HTR-8/SVneo (cell line): ENCODE data around the gene ANKRD9.
"Not testable (repeated sequence)": the region's sequence is repeated elsewhere in the genome, so short reads cannot be mapped to it uniquely, and the experiment has no call there.

Experiments
- DNase-seq: peaks from one replicate; pipeline ENCODE4 v3.0.0; 2011; ENCODE audit warnings: low spot score, mixed read lengths; ENCODE audit not compliant: insufficient read length
- FAIRE-seq: peaks from 2 replicates; lab custom pipeline; 2011; peaks lifted over from hg19 to GRCh38; lab: Jason Lieb, UNC

ANKRD9 gene, protein sequence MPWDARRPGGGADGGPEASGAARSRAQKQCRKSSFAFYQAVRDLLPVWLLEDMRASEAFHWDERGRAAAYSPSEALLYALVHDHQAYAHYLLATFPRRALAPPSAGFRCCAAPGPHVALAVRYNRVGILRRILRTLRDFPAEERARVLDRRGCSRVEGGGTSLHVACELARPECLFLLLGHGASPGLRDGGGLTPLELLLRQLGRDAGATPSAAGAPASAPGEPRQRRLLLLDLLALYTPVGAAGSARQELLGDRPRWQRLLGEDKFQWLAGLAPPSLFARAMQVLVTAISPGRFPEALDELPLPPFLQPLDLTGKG

DNA sequence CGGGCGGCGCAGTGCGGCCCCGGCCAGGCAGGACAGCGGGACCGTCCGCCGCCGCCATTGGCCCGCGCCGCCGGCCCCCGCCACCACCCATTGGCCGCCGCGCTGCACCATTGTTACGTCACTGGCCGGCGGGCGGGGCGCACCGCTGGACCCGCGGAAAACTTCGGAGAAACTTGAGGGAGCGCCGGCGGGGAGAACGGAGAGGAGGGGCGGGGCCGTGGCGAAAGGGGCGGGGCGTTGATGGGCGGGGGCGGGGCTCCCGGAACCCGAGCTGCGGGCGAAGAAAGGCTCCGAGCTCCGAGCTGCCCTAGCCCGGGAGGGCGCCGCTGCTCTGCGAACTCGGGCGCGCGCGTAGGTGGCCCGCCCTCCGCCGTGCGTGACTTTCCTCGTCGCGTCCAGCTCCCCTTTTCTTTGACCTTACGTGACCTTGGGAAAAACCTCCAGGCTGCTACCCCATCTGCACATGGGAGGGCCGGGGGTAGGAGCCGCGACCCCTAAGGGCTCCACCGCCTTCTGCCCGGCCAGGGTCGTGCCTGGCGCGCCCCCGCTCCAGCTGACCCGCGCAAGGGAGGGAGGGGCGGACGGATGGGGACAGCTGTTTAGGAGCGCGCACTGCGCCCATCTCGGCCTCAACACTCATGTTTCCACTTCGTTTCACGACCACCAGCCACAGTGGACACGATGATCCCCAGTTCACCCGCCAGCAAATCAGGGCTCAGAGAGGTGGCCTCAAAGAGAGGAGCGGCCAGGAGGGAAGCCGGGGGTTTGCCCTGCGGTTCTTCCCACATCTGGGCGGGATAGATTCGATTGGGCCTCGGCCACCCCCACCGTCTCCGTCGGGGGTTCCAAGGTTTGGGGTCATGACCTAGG lies at the start of gene ANKRD9:
ANKRD9 (minus strand) TSS at position 31 of the 870 bp plus-strand sequence. CDS start 1,887 bp downstream, outside the sequence.
- FAIRE-seq (peak; percentile 97), DNase-seq (peak; percentile 95)

DNA sequence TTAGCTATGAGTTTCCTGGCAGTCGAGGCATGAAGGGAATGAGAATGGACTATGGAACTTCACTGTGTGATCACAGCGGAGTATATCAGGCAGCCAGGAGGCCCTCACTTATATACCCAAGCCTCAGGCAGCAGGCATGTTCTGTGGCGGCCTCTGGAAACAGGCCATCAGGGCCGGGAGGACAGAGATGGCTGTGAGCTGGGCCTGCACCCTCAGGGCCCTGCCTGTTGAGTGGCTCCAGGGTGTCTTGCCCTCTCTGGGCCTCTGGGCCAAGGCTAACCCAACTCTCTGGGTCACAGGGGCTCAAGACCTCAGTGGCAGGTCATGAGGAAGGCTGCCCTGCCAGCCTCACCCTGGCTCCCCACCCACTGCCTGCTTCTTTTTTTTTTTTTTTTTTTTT lies 49.0 kb upstream of the ANKRD9 start:
- FAIRE-seq (no peak), DNase-seq (no peak)

DNA sequence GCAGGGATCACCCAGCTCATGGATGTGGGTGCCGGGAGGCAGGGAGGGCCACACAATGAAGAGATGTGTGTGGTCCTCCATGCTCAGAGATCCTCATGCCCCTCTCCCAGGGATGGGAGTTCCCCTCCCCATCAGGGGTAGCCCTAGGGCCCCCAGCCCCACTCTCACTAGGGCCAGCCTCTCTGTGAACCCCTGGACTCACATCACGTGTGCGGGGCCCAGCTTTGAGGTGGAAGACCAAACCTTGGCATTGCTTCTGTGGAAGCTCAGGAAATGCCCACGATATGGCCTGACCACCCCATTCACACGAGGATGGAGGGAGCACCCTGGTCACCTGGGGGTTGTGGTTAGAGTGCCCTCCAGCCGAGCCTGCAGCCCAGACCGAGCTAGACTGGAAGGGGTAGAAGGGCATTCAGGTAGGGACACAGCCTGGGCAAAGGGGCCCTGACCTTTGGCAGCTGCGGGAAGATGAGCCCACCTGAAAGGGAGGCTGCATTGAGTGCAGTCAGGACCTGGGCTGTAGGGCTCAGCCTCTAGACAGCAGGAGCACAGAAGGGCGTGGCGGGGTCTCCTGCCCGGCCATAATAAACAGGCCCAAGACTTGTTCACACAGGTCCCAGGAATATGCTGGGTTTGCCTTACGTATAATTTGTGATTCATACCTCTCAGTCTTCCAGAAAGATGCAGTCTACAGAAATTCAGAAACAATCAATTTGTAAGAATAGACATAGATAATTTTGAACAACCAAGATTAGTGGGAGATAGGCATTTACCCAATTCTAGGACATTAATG lies 48.1 kb upstream of the ANKRD9 start:
- FAIRE-seq: no peak
- DNase-seq: no peak

DNA sequence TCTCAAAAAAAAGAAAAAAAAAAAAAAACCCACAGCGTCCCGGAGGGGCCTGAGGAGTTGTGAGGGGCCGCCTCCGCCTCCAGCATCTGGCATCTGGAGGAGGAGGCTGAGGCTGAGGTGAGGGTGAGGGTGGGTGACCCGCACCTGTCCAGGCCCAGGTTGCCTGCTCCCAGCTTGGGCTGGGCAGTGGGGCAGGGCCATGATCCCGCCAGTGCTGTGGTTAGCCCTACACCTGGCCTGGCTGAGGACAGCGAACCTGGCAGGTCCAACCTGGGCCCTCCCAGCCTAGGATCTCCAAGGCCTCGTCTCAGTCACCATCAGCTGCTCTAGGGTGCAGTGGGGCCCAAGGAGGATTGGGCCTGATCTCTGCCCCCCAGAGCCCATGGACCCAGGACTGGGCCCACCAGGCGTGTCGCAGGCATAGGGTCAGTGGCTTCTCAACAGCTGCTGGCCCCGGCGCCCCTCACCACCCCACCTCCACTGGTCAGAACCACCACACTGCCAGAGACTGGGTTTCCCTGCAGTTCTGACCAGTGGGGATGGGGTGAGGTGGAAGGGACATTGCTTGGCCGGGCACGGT lies 46.6 kb upstream of the ANKRD9 start:
- FAIRE-seq (no peak), DNase-seq (no peak)

DNA sequence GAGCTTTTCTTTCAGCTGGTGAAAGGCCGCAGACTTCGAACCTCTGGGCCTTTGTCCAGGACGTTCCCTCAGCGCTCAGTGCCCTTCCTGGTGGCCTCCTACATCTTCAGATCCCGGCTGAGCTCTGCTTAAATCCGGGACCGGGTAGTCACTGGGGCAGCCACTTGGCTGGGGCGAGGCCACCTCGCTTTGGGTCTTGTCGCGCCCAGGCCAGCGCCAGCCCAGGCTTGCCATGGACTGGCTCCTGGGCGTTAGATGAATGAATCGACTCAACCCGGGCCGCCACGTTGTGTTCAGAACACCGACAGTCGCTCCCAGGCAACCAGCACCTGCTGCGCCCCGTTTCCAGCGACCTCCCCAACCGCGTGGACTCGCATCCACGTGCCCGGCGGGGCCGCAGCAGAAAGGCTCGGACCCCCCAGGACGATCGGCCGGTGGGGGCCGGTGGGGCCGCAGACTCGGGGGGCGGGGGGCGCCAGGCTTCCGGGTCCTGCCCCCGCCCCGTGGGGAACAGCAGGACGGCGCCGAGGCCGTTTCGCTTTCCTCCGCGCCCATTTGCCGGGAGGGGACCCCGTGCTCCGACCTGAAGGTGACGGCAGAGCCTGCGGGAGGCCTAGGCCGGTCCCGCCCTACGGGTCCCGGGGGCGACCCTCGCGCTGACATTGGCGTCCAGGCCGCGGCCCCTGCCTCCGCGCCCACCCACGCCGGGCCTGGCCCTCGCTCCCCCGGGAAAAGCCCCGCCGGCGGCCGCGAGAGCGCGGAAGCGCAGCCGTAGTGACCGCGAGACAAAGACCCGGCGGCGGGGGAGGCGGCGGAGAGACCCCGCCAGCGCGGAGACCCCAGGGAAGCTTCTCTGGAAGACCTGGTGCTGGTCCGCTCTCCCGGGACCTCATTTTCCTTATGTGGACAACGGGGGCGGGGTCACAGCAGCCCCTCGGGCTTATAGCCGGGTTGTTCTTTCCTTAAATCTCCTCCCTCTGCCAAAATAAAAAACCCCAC lies 45.5 kb upstream of the ANKRD9 start:
- FAIRE-seq (no peak), DNase-seq (no peak)

DNA sequence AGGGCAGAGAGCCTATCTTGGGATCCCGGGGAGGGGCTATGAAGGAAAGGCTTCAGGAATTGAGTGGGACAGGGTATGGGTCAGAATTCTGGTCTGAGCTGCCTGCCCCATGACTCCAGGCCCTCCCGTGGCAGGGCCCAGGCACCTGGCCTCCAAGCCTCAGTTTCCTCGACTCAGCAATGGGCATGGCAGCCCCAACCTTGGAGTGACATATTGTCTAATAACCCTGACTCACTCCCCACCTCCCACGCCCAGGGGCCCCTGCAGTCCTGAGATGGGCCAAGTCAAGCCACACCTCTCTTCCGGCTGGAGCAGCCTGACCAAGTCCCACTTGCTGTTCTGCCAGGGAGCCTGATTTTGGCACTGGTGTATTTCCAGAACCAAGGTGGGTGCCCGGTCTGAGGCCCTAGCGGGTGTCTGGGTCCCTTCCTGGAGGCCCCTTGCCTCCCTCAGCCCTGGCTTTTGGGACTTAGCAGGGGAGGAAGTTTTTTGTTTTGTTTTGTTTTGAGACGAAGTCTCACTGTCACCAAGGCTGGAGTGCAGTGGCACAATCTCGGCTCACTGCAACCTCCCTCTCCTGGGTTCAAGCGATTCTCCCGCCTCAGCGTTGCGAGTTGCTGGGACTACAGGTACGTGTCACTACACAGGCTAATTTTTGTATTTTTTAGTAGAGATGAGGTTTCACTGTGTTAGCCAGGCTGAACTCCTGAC lies 42.6 kb upstream of the ANKRD9 start:
- DNase-seq: peak; percentile 56
- FAIRE-seq: no peak

DNA sequence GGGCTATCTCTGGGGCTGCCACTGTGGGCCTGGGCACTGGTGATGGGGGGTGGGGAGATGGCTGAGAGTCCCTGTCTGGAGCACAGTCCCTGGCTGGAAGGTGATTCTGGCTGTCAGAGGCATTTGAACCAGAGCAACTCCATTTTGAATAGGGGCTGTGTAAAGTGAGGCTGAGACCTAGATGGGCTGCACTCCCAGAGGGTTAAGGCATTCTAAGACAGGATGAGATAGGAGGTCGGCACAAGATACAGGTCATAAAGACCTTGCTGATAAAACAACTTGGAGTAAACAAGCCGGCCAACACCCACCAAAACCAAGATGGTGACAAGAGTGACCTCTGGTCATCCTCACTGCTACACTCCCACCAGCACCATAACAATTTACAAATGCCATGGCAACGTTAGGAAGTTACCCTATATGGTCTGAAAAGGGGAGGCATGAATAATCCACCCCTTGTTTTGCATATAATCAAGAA lies 41.4 kb upstream of the ANKRD9 start:
- DNase-seq, FAIRE-seq: not testable (repeated sequence)

DNA sequence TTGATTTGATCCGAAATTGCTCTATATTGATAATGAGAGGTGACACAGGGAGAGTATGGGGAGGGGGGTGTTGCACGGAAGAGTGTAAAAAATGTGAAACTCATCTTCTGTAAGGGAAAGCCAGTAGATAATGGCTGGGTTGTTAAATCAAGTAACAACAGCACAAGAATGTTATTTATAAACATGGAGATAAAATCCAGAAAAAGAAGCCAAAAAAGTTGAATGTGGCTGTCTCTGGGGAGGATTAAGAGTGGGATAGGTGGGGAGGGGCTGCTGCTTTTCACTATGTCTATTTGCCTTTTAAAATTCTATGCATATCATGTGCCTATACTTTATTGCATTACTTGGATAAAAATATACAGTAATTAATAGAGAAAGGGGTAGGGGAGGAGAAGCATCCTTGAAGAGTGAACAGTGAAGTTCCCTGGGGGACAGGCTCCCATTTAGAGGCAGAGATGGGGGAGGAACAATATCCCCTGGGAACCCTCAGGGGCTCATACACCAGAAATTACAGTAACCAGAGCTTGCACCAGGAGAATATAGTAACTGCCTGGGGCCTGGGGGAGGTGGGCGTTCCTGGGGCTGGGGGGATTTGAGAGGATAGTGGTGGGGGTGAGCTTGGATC lies 39.2 kb upstream of the ANKRD9 start:
- FAIRE-seq (no peak), DNase-seq (no peak)

DNA sequence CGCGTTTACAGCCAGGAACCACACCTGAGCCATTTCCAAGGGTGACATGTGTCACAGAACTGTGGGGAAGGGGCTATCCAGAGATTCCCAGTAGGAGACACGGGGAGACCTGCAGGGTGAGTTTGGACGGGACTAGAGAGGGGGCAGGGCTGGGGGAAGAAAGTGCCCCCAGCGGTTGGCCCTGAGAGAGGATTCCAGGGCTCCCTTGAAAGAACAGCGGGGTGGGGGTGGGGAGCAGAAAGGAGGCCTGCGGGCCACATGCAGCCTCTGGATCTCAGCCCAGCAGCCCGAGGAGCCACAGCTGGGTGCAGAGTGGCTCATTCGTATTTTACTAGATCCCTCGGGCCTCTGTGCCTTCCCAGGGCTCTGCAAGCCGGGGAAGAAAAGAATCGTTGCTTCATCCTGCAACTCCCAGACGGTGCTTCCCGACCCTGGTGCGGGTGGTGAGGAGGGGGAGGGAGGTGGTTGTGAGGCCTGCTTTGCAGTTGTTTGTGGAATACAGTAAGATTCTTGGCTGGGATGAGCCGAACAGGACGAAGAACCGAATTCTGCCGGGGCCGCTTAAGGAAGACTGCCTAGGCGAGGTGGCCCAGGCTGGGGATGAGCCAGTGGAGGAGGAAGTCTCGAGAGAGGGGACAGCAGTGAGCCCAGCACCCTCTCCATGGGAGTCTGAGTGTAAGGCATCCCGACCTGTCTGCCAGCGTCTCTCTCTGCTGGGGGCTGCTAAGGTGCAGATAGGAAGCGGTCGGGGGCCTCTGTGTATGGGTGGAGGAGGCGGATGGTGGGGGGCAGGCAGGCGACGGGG lies 36.1 kb upstream of the ANKRD9 start:
- DNase-seq (no peak), FAIRE-seq (no peak)

DNA sequence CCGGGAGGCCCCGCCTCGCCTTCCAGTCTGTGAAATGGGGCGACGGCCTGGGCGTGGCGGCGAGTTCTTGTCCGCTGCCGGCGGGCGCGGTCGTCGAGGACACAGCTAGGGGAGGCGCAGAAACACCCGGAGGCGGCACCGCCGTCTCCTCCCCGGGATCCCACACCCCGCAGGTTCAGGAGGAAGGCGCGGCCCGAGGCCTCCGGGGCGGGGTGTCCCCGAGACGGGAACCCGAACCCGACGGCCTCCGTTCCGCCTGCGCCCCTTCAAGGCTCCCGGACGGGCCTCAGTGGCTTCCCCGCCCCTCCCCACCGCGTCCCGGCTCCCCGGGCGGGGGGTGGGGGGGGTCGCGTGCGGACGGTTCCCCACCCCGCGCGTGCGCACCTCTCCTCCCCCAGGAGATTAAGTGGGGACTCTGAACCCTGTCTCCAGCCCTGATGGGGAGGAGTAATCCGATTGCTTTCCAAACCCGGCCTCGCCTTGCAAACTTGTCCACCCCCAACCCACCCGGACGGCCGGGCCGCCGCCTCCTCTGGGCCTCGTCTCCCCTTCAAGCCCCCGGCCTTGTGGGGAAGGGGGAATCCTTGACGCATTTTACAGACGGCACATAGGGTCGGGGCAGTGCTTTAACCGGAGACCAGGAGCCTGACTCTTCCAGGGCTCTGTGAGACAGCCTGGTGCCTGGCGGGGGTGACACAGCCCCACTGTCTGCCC lies 35.3 kb upstream of the ANKRD9 start:
- FAIRE-seq (no peak), DNase-seq (no peak)

DNA sequence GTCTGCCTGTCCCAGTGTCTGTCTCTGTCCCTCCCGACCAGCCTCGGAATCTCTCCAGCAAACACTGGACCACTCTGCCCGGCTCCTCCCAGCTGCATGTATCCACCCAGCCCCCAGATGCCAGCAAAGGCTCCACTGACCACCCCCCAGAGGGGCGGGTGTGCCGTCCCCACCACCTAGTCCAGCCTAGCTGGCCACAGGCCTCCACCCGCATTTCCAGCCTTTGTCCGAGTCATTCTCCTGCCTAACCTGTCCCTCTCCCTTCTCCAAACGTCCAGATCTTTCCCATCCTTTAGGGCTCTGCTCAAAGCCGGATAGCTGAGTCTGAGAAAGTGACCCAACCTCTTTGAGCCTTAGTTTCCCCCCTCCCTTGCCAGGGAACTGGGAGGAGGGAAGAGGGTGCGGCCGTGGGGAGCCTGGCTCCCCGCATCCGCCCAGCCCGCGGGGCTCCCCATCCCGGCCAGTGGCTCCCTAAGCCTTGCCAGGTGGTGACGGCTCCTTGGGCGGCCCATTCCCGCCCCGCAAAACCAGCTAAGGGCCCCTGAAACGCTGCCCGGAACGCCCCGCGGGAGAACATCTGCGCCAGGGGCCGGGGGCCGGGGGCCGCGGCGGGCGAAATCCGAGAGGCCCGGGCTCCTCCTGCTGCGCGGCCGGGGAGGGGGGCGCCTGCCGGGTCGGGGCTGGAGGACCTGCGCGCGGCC lies 34.6 kb upstream of the ANKRD9 start:
- FAIRE-seq (no peak), DNase-seq (no peak)

DNA sequence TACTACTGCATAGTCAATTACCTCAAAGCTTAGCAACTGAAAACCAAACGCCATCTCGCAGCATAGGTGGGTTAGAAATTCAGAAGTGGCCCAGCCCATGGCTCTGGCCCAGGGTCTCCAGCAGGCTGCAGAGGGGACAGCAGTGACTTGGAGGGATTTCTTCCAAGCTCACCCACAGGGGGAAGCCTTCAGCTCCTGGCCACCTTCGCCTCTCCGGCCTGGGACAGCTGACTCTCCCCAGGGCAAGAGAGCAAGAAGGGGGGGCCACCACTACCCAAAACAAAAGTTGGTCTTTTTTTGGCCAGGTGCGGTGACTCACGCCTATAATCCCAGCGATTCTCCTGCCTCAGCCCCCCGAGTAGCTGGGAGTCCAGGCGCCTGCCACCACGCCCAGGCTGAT lies 32.2 kb upstream of the ANKRD9 start:
- DNase-seq: no peak
- no peak for FAIRE-seq

DNA sequence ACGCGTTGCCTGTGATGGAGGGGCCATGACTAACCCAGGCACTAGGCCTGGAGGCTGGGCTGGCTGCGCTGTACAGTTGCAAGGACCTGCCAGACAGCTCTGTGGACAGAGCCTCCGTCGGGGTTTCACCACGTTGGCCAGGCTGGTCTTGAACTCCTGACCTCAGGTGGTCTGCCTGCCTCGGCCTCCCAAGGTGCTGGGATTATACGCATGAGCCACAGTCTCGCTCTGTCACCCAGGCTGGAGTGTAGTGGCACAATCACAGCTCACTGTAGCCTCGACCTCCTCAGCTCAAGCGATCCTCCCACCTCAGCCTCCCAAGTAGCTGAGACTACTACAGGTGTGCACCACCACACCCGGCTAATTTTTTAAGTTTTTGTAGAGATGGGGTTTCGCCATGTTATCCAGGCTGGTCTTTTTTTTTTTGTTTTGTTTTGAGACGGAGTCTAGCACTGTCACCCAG lies 31.5 kb upstream of the ANKRD9 start:
- not testable (repeated sequence) for FAIRE-seq, DNase-seq

DNA sequence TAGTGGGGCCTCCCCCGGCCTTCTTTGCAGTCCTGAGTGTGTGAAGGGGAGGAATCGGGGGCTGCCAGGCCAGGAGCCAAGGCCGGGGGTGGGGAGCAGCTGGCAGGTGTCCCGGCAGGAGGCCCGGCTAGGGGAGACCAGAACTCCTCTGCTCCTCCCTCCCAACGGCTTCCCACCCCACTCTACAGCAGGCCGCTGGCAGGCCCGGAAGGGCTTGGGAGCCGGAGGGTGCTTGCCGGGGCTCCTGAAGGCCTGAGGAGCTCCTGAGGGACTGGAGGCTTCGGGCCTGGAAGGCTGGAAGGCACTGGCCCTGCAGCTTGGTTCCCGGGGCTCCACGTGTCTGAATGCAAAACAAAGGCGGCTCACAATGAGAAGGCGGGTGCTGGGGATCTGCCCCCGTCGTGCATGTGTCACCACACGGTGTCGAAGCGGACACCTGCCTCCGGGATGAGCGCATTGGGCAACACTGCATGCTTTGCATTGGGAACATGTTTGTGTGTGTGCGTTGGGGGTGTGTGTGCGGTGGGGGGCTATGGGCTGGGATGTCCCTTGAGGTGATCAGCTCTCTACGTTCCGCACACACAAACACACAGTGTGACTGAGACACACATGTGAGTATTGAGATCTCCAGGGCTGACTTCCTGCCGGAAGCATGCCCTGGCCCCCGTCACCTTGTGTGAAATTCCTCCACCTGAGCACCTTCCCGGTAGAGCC lies 30.9 kb upstream of the ANKRD9 start:
- FAIRE-seq (peak; percentile 42), DNase-seq (no peak)
